Measurements from ENCODE around the gene GALNT2.

The GALNT2 gene

GRCh38 chr1:230267338-230268065 lies 200.5 kb downstream of the GALNT2 start:
- no peaks in the 10 kb centered on the region for H3K9me3 ChIP-seq (ENCODE audit: control insufficient read depth, insufficient read depth, low read length)
- H3K4me3 ChIP-seq (ENCODE audit: low read depth, low read length): no peak overlapping the region
- H3K9ac ChIP-seq (ENCODE audit: low read depth, low read length): no peak overlapping the region
- peaks cover 36% of the 10 kb centered on the region for H3K36me3 ChIP-seq (ENCODE audit: control insufficient read depth, insufficient read depth, low read length)
- no peaks in the 10 kb centered on the region for H3K27me3 ChIP-seq (ENCODE audit: control insufficient read depth, insufficient read depth, low read length)
- peaks cover 5% of the 10 kb centered on the region for H3K4me1 ChIP-seq (ENCODE audit: control insufficient read depth, insufficient read depth, low read length)
- H3K27ac ChIP-seq (ENCODE audit: low read depth, low read length): no peak overlapping the region

DNA sequence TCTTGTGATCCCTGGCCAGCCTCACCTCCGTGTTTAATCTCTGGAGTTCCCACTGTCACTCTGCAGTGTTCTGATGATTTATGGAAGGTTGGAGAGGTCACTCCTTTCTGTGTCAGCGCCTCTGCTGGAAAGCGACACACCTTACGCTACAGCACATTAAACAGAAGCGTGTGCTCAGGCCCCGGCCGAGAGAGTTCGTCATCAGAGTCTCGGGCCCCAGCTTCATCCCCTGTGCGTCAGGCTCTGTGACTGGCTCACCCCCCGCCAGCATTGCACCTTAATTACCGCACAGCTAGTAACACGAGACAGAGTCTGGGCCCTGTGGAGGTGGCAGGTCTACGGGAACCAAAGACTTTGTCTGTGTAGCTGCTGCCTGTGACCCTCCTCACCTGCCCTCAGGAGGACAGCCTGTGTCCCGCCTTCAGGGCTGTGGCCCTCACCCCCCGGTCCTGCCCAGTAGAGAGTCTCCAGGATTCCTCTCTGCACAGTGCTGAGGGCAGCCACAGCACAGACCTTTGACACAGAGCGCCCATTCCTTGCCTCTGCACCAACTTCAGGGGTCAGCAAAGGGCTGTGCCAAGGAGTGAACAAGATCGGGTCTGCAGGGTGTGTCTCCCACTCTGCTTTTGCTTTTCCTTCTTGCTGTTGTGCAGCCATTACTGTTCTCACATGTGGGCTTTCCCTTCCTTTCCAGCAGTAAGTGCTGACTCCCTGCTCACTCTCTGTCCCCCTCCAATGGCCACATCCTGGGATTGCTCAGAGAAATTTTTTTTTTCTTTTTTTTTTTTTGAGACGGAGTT lies 201.5 kb downstream of the GALNT2 start:
- peak overlapping the region; percentile 54; the same call in 1 of the 2 replicates for H3K9ac ChIP-seq (ENCODE audit: low read depth, low read length)
- H3K4me3 ChIP-seq (ENCODE audit: low read depth, low read length): no peak overlapping the region
- H3K9me3 ChIP-seq (ENCODE audit: control insufficient read depth, insufficient read depth, low read length): no peaks in the 10 kb centered on the region
- H3K27me3 ChIP-seq (ENCODE audit: control insufficient read depth, insufficient read depth, low read length): no peaks in the 10 kb centered on the region
- H3K4me1 ChIP-seq (ENCODE audit: control insufficient read depth, insufficient read depth, low read length): peaks cover 5% of the 10 kb centered on the region
- peaks cover 26% of the 10 kb centered on the region for H3K36me3 ChIP-seq (ENCODE audit: control insufficient read depth, insufficient read depth, low read length)
- no peak overlapping the region for H3K27ac ChIP-seq (ENCODE audit: low read depth, low read length)

DNA sequence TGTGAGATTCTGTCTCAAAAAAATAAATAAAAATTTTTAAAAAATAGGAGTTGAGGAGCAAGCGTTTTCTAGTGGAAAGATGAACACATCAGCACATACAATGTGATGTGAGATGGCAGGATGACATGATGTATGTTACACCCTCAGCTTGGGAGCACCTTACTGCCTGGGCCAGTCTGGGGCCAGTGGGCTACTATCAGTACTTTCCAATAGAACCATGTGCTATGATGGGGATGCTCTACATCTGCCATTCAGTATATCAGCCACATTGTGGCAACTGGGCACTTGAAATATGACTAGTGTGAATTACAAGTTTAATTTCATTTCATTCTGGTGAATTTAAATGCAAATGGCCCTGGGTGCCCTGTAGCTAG lies 203.1 kb downstream of the GALNT2 start:
- Histone ChIP-seq H3K36me3 (ENCODE audit: control insufficient read depth, insufficient read depth, low read length) (peaks cover 22% of the 10 kb centered on the region), H3K9me3 (ENCODE audit: control insufficient read depth, insufficient read depth, low read length) (no peaks in the 10 kb centered on the region), H3K9ac (ENCODE audit: low read depth, low read length) (no peak overlapping the region), H3K4me3 (ENCODE audit: low read depth, low read length) (no peak overlapping the region), H3K4me1 (ENCODE audit: control insufficient read depth, insufficient read depth, low read length) (peaks cover 5% of the 10 kb centered on the region), H3K27ac (ENCODE audit: low read depth, low read length) (no peak overlapping the region), H3K27me3 (ENCODE audit: control insufficient read depth, insufficient read depth, low read length) (no peaks in the 10 kb centered on the region)

GRCh38 chr1:230270559-230271281 lies 203.7 kb downstream of the GALNT2 start:
- Histone ChIP-seq H3K9me3 (ENCODE audit: control insufficient read depth, insufficient read depth, low read length) (no peaks in the 10 kb centered on the region), H3K4me3 (ENCODE audit: low read depth, low read length) (no peak overlapping the region), H3K27ac (ENCODE audit: low read depth, low read length) (no peak overlapping the region), H3K27me3 (ENCODE audit: control insufficient read depth, insufficient read depth, low read length) (no peaks in the 10 kb centered on the region), H3K36me3 (ENCODE audit: control insufficient read depth, insufficient read depth, low read length) (peaks cover 22% of the 10 kb centered on the region), H3K4me1 (ENCODE audit: control insufficient read depth, insufficient read depth, low read length) (peaks cover 5% of the 10 kb centered on the region), H3K9ac (ENCODE audit: low read depth, low read length) (no peak overlapping the region)

DNA sequence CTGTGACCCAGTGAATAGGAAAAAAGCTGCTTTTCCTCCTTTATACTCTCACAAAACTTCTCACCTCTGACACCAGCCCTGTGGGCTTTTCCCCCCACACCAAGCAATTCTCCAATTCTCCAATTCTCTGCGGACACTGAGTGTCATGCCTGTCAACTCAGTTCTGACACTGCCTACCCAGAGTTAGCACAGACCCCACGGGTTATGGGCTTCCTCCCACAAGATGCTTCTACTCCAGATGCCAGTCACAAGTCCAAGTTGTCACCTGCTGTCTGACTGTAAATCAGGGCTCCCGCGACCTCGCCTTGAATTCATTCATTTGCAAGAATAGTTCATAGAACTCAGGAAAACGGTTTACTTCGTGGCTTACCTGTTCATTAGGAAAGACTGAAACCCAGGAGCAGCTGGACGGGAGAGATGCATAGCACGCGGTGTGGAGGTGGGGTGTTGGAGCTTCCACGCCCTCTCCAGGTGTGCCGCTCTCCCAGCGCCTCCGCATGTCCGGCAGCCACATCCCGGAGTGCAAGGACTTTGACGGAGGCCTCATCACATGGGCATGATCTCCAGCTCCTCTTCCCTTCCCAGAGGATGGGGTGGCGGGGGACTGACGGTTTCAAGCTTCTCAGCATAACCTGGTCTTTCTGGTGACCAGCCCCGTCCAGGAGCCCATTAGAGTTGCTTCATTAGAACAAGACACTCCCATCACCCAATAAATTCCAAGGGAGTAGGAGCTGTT lies 204.4 kb downstream of the GALNT2 start:
- H3K27ac ChIP-seq (ENCODE audit: low read depth, low read length): no peak overlapping the region
- no peaks in the 10 kb centered on the region for H3K9me3 ChIP-seq (ENCODE audit: control insufficient read depth, insufficient read depth, low read length)
- H3K4me1 ChIP-seq (ENCODE audit: control insufficient read depth, insufficient read depth, low read length): peaks cover 5% of the 10 kb centered on the region
- H3K4me3 ChIP-seq (ENCODE audit: low read depth, low read length): no peak overlapping the region
- no peaks in the 10 kb centered on the region for H3K27me3 ChIP-seq (ENCODE audit: control insufficient read depth, insufficient read depth, low read length)
- H3K9ac ChIP-seq (ENCODE audit: low read depth, low read length): no peak overlapping the region
- H3K36me3 ChIP-seq (ENCODE audit: control insufficient read depth, insufficient read depth, low read length): peaks cover 26% of the 10 kb centered on the region

- Histone ChIP-seq H3K4me3 (ENCODE audit: low read depth, low read length) (no peak overlapping the region), H3K36me3 (ENCODE audit: control insufficient read depth, insufficient read depth, low read length) (peaks cover 22% of the 10 kb centered on the region), H3K27ac (ENCODE audit: low read depth, low read length) (no peak overlapping the region), H3K27me3 (ENCODE audit: control insufficient read depth, insufficient read depth, low read length) (no peaks in the 10 kb centered on the region), H3K9me3 (ENCODE audit: control insufficient read depth, insufficient read depth, low read length) (no peaks in the 10 kb centered on the region), H3K4me1 (ENCODE audit: control insufficient read depth, insufficient read depth, low read length) (peaks cover 14% of the 10 kb centered on the region), H3K9ac (ENCODE audit: low read depth, low read length) (no peak overlapping the region)
These were observed 205.5 kb downstream of the GALNT2 start for GRCh38 chr1:230272557-230272956.

- H3K36me3 ChIP-seq (ENCODE audit: control insufficient read depth, insufficient read depth, low read length): peaks cover 22% of the 10 kb centered on the region
- no peaks in the 10 kb centered on the region for H3K9me3 ChIP-seq (ENCODE audit: control insufficient read depth, insufficient read depth, low read length)
- H3K4me3 ChIP-seq (ENCODE audit: low read depth, low read length): no peak overlapping the region
- H3K27me3 ChIP-seq (ENCODE audit: control insufficient read depth, insufficient read depth, low read length): no peaks in the 10 kb centered on the region
- H3K27ac ChIP-seq (ENCODE audit: low read depth, low read length): no peak overlapping the region
- no peak overlapping the region for H3K9ac ChIP-seq (ENCODE audit: low read depth, low read length)
- peaks cover 21% of the 10 kb centered on the region for H3K4me1 ChIP-seq (ENCODE audit: control insufficient read depth, insufficient read depth, low read length)
These were observed 206.2 kb downstream of the GALNT2 start for GRCh38 chr1:230273141-230273710.

DNA sequence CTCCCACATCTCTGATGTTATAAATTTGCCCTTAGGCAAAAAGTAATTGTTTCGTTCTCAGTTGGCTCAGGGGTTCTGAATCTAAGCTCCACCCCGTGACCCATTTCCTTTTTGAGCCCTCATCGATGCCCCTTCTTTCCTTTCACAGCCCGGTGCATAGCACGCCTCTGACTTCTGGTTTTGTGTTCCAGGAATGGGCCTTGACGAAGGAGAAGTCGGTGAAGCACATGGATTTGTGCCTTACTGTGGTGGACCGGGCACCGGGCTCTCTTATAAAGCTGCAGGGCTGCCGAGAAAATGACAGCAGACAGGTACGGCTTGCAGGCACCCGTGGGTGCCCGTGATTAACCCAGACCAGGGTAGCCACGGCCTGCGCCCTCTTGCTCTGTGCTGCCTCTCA lies 207.2 kb downstream of the GALNT2 start:
- Histone ChIP-seq H3K36me3 (ENCODE audit: control insufficient read depth, insufficient read depth, low read length) (peaks cover 22% of the 10 kb centered on the region), H3K9ac (ENCODE audit: low read depth, low read length) (no peak overlapping the region), H3K4me1 (ENCODE audit: control insufficient read depth, insufficient read depth, low read length) (peaks cover 18% of the 10 kb centered on the region), H3K27me3 (ENCODE audit: control insufficient read depth, insufficient read depth, low read length) (no peaks in the 10 kb centered on the region), H3K27ac (ENCODE audit: low read depth, low read length) (no peak overlapping the region), H3K4me3 (ENCODE audit: low read depth, low read length) (no peak overlapping the region), H3K9me3 (ENCODE audit: control insufficient read depth, insufficient read depth, low read length) (no peaks in the 10 kb centered on the region)

DNA sequence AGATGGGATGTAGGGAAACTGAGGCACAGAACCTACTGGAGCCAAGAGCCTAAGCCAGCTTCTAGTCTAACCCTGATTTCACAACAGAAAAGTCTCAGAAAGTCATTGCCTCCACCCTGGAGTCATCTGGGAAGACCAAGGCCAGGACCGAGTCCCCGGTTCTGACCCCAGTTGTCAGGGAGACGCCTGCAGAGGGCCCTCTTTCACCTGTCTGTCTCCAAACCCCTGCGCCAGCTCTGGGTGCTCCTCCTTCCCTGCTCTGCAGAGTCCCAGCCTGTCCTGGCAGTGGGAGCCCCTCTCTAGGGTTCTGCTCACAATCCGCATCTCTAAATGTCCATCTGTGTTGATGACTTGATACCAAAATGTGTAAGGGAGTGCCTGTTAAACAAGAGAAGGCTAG lies 209.4 kb downstream of the GALNT2 start:
- Histone ChIP-seq H3K36me3 (ENCODE audit: control insufficient read depth, insufficient read depth, low read length) (peaks cover 31% of the 10 kb centered on the region), H3K9me3 (ENCODE audit: control insufficient read depth, insufficient read depth, low read length) (no peaks in the 10 kb centered on the region), H3K4me1 (ENCODE audit: control insufficient read depth, insufficient read depth, low read length) (peaks cover 18% of the 10 kb centered on the region), H3K27ac (ENCODE audit: low read depth, low read length) (peak overlapping the region; percentile 48), H3K9ac (ENCODE audit: low read depth, low read length) (no peak overlapping the region), H3K27me3 (ENCODE audit: control insufficient read depth, insufficient read depth, low read length) (no peaks in the 10 kb centered on the region), H3K4me3 (ENCODE audit: low read depth, low read length) (no peak overlapping the region)

GRCh38 chr1:230277201-230278025 lies 210.4 kb downstream of the GALNT2 start:
- no peaks in the 10 kb centered on the region for H3K9me3 ChIP-seq (ENCODE audit: control insufficient read depth, insufficient read depth, low read length)
- peak overlapping the region; percentile 67 for H3K27ac ChIP-seq (ENCODE audit: low read depth, low read length)
- no peaks in the 10 kb centered on the region for H3K27me3 ChIP-seq (ENCODE audit: control insufficient read depth, insufficient read depth, low read length)
- H3K4me1 ChIP-seq (ENCODE audit: control insufficient read depth, insufficient read depth, low read length): peaks cover 18% of the 10 kb centered on the region
- peaks cover 31% of the 10 kb centered on the region for H3K36me3 ChIP-seq (ENCODE audit: control insufficient read depth, insufficient read depth, low read length)
- H3K9ac ChIP-seq (ENCODE audit: low read depth, low read length): no peak overlapping the region
- H3K4me3 ChIP-seq (ENCODE audit: low read depth, low read length): peak overlapping the region; percentile 1; the same call in 1 of the 2 replicates
